ENCODE results near the gene CAST. TPM values are rescaled to one million over a fixed set of nuclear protein-coding genes. Genes with fewer than 3 reads are reported as not detected.

Gene CAST
- total RNA-seq, 2 donors from 2014 or later, result 33.5 to 36.2 TPM

- Mint-ChIP-seq H3K4me3 (no peak overlapping the region), H3K27ac (no peak overlapping the region), H3K4me1 (peaks cover 2% of the 10 kb centered on the region), H3K36me3 (ENCODE audit: low read depth) (no peaks in the 10 kb centered on the region), H3K27me3 (ENCODE audit: insufficient read depth) (peaks cover 10% of the 10 kb centered on the region), H3K9me3 (no peaks in the 10 kb centered on the region)
- H3K4me3 ChIP-seq (ENCODE audit: low read length), result no peak overlapping the region
- WGBS, 2 experiments (ENCODE audit: insufficient coverage in 1 of 2, insufficient read length in 1 of 2), result 92 to 100% methylated on average over 1 to 2 of the region's 3 CpGs
- no peaks in the 10 kb centered on the region for H3K4me1 ChIP-seq (ENCODE audit: control insufficient read depth, insufficient read depth, low read length)
- TF ChIP-seq CTCF (conservative IDR thresholded peaks at IDR 0.05), result no peak
- H3K9ac ChIP-seq (ENCODE audit: extremely low read depth, low read length, poor library complexity, severe bottlenecking), result no peak overlapping the region
- no peaks in the 10 kb centered on the region for H3K27me3 ChIP-seq (ENCODE audit: control insufficient read depth, insufficient read depth, low read length, poor library complexity, severe bottlenecking)
- DNase-seq, result no peak
- no peaks in the 10 kb centered on the region for H3K36me3 ChIP-seq (ENCODE audit: control insufficient read depth, insufficient read depth, low read length)
- no peaks in the 10 kb centered on the region for H3K9me3 ChIP-seq (ENCODE audit: control insufficient read depth, low read length)
- no peak overlapping the region for H3K27ac ChIP-seq (ENCODE audit: low read depth, low read length)
Observed at GRCh38 chr5:96709152-96709821, 47.1 kb downstream of the CAST start.

GRCh38 chr5:96712100-96712746 is 50.0 kb downstream of the CAST start:
- H3K4me3 ChIP-seq (ENCODE audit: low read length), result no peak overlapping the region
- H3K9ac ChIP-seq (ENCODE audit: extremely low read depth, low read length, poor library complexity, severe bottlenecking), result no peak overlapping the region
- Mint-ChIP-seq H3K4me1 (peaks cover 30% of the 10 kb centered on the region), H3K9me3 (no peaks in the 10 kb centered on the region), H3K27ac (no peak overlapping the region), H3K36me3 (ENCODE audit: low read depth) (no peaks in the 10 kb centered on the region), H3K4me3 (no peak overlapping the region), H3K27me3 (ENCODE audit: insufficient read depth) (no peaks in the 10 kb centered on the region)
- peaks cover 11% of the 10 kb centered on the region for H3K4me1 ChIP-seq (ENCODE audit: control insufficient read depth, insufficient read depth, low read length)
- H3K27ac ChIP-seq (ENCODE audit: low read depth, low read length), result no peak overlapping the region
- WGBS, 2 experiments (ENCODE audit: insufficient coverage in 1 of 2, insufficient read length in 1 of 2), result 90 to 100% methylated on average over 1 to 2 of the region's 2 CpGs
- no peaks in the 10 kb centered on the region for H3K9me3 ChIP-seq (ENCODE audit: control insufficient read depth, low read length)
- no peak for DNase-seq
- no peak for TF ChIP-seq CTCF (conservative IDR thresholded peaks at IDR 0.05)
- no peaks in the 10 kb centered on the region for H3K36me3 ChIP-seq (ENCODE audit: control insufficient read depth, insufficient read depth, low read length)
- H3K27me3 ChIP-seq (ENCODE audit: control insufficient read depth, insufficient read depth, low read length, poor library complexity, severe bottlenecking), result no peaks in the 10 kb centered on the region

- H3K36me3 ChIP-seq (ENCODE audit: control insufficient read depth, insufficient read depth, low read length), result no peaks in the 10 kb centered on the region
- no peaks in the 10 kb centered on the region for H3K9me3 ChIP-seq (ENCODE audit: control insufficient read depth, low read length)
- no peaks in the 10 kb centered on the region for H3K36me3 Mint-ChIP-seq (ENCODE audit: low read depth)
- no peak overlapping the region for H3K4me3 Mint-ChIP-seq
- H3K4me3 ChIP-seq (ENCODE audit: low read length), result peak overlapping the region; percentile 15
- H3K4me1 ChIP-seq (ENCODE audit: control insufficient read depth, insufficient read depth, low read length), result peaks cover 11% of the 10 kb centered on the region
- no peak for DNase-seq
- H3K27me3 Mint-ChIP-seq (ENCODE audit: insufficient read depth), result peaks cover 15% of the 10 kb centered on the region
- H3K27ac ChIP-seq (ENCODE audit: low read depth, low read length), result no peak overlapping the region
- H3K27ac Mint-ChIP-seq, result peak overlapping the region; percentile 59
- peaks cover 42% of the 10 kb centered on the region for H3K4me1 Mint-ChIP-seq
- no peaks in the 10 kb centered on the region for H3K9me3 Mint-ChIP-seq
- TF ChIP-seq CTCF (conservative IDR thresholded peaks at IDR 0.05), result no peak
- H3K27me3 ChIP-seq (ENCODE audit: control insufficient read depth, insufficient read depth, low read length, poor library complexity, severe bottlenecking), result peaks cover 15% of the 10 kb centered on the region
- H3K9ac ChIP-seq (ENCODE audit: extremely low read depth, low read length, poor library complexity, severe bottlenecking), result peak overlapping the region; percentile 22
Observed at GRCh38 chr5:96714450-96714849, 52.3 kb downstream of the CAST start.
